Subcutaneous adipose tissue (tissue), 4 donors: ENCODE measurements around the gene CLTB. TPM values are rescaled to one million over a fixed set of nuclear protein-coding genes. Genes with fewer than 3 reads are reported as not detected.

ENCODE experiments used
- total RNA-seq, 4 donors: library from RNA; depleted of rRNA; stranded (reverse); fragments of >200 nt; gene quantifications; one replicate each; pipeline ENCODE4 v1.1.0, GENCODE V29; 2016
- TF ChIP-seq, protein P1 (sequence below): fragments of 450-650 bp; IDR thresholded peaks from one replicate; pipeline ENCODE4 v1.5.1; 2016; ENCODE audit warnings: low read depth, mild to moderate bottlenecking, control low read depth, antibody characterized with exemption, moderate library complexity

Gene CLTB
- total RNA-seq, 4 donors from 2014 or later, result 80.4 to 144 (median 99.5) TPM

DNA sequence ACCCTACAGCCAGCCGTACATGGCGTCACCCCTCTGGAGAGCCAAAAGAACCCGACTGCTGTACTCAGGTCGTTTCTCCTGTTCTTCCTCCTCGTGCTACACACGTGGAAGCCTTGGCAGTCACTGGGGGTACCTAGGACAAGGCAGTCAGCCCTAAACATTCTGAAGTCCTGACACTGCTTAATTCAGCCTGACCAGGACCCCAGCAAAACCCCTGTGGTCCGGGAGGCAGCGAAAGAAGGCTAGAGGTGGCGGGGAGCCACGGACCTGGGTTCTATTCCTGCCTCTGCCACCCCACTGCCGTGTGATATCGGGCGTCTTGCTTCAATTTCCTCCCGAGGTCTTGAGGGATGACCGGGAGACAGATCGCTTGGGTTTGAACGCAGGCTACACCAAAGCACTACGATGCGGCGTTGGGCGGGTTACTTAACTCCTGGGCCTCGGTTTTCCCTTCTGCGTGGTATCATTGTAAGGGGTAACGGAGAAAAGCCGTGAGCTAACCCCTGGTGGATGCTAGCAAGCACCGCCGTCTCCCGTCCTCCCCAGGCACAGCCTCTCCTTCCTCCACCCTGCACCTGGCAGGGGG, 51.5 kb downstream of the CLTB start:
- TF ChIP-seq, protein P1, sequence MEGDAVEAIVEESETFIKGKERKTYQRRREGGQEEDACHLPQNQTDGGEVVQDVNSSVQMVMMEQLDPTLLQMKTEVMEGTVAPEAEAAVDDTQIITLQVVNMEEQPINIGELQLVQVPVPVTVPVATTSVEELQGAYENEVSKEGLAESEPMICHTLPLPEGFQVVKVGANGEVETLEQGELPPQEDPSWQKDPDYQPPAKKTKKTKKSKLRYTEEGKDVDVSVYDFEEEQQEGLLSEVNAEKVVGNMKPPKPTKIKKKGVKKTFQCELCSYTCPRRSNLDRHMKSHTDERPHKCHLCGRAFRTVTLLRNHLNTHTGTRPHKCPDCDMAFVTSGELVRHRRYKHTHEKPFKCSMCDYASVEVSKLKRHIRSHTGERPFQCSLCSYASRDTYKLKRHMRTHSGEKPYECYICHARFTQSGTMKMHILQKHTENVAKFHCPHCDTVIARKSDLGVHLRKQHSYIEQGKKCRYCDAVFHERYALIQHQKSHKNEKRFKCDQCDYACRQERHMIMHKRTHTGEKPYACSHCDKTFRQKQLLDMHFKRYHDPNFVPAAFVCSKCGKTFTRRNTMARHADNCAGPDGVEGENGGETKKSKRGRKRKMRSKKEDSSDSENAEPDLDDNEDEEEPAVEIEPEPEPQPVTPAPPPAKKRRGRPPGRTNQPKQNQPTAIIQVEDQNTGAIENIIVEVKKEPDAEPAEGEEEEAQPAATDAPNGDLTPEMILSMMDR, result no peak

DNA sequence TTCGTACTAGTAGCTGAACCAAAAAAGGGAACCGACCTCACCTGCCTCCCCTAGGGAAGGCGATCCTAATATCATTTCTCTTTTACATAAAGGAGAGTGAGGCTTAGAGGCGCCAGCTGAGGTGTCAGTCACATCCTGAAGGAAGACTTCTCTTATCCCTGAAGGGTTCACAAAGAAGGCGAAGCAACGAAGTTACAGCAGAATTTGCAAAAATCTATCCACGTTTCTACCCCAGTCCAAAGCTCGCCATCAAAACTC, 54.2 kb downstream of the CLTB start:
- TF ChIP-seq, protein P1, result no peak

DNA sequence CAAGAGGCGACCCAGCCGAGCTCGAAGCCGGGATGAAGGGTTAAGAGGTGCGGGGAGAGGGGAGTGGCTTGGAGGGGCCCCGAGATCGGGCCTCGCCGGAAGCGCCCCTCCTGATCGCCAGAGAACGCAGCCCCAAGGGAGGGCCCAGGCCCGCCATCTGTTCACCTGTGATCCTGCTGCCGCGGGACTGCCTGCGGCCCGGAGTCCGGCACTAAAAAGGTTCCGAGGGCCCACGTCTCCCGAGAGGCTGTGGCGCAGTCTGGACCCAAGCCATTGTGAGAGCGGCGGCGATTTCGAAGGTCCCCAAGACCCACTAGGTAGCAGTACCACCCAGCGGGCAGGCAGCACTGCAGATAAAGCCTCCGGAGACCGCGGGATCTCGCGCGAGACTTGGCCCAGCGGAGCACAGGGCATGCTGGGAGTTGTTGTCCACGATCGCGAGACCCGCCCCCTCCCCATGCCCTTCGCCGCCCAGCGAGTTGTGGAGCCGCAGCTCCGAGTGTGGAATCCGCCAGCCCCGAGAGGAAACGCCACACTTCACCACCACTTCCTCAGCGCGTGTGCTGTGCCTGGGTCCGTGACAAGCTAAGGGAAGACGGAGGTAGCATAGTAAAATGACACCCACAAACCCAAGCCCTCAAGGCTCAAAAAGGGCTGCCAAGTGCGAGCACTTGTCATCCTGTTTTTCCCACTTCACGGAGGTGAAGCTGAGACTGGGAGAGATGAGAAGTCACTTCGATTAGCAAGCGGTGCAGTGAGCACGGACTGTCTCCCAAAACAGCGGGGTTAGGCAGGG, 54.7 kb downstream of the CLTB start, which contains the start of gene KIAA1191:
Gene KIAA1191, minus strand, starts transcription at position 328 of the 796 bp plus-strand sequence. CDS start 2,256 bp downstream, outside the sequence.
- TF ChIP-seq, protein P1, result no peak

DNA sequence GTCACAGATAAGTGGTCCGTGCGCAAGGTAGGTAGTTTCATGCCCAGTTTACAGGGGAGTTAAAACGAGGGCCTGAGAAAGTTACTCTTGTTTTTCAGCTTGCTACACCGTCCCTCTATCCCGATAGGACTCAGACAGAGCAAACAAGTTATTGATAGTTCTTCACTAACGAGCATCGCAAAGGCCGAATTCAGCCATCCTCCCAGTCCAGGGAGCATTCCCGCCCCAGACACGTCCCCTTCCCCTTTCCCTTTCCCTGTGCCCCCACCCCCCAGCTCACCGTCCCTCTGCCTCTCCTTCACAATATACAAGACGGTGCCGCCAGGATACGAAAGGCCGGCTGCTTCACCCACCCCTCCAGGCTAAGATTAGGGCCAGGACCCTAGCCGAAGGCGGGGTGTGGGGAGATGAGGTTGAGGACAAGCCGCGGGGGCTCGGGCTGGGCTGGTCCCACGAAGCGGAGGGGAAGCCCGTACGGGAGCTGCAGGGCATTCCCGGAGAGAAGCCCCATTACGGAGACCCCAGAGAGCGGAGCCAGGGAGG, 55.4 kb downstream of the CLTB start:
- TF ChIP-seq, protein P1, result no peak

- TF ChIP-seq, protein P1, result no peak
Measured at GRCh38 chr5:176359658-176360057, 56.7 kb downstream of the CLTB start.

DNA sequence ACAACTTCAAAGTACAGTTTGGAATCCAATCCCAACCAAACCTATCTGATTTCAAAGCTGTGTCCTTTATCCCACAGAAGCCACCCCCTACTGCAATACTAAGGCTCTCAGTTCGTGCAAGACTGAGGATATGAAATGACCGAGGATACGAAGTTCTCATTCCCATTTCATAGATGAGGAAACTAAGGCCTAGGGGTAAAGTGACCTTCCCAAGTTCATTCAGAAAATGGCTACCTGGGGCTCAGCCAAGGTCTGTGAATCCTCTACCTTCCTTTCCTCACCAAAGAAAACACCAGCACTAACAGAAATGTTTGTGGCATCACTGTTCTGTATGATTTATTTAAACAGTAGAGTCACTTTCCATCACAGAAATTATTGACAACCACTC, 60.2 kb downstream of the CLTB start:
- TF ChIP-seq, protein P1, result no peak

GRCh38 chr5:176355400-176356178, 60.8 kb downstream of the CLTB start:
- TF ChIP-seq, protein P1, result no peak
